ENCODE results near the gene PSMB1. TPM values are rescaled to one million over a fixed set of nuclear protein-coding genes. Genes with fewer than 3 reads are reported as not detected.

Gene PSMB1
- total RNA-seq, 4 donors from 2014 or later: 187 to 269 (median 218) TPM

DNA sequence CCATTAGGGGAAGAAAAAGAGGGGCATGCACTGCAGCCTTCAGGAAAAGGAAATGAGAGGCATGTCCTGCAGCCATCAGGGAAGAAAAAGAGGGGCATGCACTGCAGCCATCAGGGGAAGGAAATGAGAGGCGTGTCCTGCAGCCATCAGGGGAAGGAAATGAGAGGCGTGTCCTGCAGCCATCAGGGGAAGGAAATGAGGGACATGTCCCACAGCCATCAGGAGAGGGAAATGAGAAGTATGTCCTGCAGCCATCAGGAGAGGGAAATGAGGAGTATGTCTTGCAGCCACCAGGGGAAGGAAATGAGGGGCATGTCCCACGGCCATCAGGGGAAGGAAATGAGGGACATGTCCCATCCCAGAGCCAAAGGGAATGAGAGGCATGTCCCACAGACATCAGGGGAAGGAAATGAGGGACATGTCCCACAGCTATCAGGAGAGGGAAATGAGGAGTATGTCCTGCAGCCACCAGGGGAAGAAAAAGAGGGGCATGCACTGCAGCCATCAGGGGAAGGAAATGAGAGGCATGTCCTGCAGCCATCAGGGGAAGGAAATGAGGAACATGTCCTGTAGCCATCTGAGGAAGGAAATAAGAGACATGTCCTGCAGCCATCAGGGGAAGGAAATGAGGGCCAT is 52.0 kb downstream of the PSMB1 start:
- ATAC-seq (ENCODE audit: low FRiP score): no peak
- TF ChIP-seq, protein P1, sequence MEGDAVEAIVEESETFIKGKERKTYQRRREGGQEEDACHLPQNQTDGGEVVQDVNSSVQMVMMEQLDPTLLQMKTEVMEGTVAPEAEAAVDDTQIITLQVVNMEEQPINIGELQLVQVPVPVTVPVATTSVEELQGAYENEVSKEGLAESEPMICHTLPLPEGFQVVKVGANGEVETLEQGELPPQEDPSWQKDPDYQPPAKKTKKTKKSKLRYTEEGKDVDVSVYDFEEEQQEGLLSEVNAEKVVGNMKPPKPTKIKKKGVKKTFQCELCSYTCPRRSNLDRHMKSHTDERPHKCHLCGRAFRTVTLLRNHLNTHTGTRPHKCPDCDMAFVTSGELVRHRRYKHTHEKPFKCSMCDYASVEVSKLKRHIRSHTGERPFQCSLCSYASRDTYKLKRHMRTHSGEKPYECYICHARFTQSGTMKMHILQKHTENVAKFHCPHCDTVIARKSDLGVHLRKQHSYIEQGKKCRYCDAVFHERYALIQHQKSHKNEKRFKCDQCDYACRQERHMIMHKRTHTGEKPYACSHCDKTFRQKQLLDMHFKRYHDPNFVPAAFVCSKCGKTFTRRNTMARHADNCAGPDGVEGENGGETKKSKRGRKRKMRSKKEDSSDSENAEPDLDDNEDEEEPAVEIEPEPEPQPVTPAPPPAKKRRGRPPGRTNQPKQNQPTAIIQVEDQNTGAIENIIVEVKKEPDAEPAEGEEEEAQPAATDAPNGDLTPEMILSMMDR (IDR thresholded peaks at IDR 0.05): no peak
- DNase-seq (ENCODE audit: low spot score): no peak

DNA sequence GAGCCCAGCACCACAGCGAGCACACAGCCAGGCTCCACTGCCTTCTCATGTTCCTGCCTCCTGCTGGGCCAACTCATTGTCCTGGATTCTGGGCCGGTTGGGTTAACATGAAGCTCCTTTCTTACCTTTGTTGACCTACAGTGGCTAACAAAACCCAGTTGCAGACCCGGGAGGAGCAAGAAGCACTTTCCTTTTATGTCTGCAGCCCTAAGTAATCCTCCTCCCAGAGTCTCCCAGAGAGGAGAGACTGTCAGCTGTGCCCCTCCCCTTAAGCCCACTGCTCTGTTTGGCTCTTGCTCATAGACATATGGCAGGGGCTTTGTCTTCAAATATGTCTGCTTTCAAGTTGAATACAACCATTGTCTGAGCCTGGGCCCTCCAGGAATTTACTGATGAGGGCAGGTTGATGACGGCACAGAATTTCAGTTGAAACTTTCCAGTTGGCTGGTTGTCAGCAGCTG is 55.2 kb downstream of the PSMB1 start:
- ATAC-seq (ENCODE audit: low FRiP score): no peak
- TF ChIP-seq, protein P1 (IDR thresholded peaks at IDR 0.05): no peak
- DNase-seq (ENCODE audit: low spot score): no peak

DNA sequence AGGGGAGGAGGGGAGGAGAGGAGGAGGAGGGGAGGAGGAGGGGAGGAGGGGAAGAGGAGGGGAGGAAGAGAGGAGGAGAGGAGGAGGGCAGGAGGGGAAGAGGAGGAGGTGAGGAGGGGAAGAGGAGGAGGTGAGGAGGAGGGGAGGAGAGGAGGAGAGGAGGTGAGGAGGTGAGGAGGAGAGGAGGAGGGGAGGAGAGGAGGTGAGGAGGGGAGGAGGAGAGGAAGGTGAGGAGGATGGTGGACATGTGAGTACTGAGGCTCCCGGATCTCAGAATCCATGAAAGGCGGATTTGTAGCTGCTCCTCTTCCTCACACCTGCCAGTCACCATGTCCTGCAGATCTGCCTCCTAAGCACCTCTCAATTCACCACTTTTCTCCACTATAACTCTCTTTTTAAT is 59.8 kb downstream of the PSMB1 start:
- TF ChIP-seq, protein P1 (IDR thresholded peaks at IDR 0.05): no peak
- DNase-seq (ENCODE audit: low spot score) (no peak), ATAC-seq (ENCODE audit: low FRiP score) (no peak)

DNA sequence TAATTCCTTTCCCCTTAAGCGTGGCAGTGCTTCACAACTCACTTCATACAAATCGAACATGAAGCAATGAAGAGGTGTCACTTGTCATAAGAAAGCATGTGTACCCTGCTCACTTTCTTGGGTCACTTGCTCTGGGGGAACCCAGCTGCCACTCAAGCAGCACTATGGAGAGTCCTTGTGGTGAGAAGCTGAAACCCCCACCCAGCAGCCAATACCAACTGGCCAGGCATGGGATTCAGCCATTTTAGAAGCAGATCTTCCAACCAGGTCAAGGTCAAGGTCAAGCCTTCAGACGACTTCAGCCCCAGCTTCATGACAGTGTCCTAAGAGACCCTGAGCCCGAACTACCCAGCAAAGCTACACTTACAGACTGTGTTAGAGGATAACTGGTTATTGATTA is 62.8 kb downstream of the PSMB1 start:
- ATAC-seq (ENCODE audit: low FRiP score): no peak
- no peak for DNase-seq (ENCODE audit: low spot score)
- TF ChIP-seq, protein P1 (IDR thresholded peaks at IDR 0.05): no peak

DNA sequence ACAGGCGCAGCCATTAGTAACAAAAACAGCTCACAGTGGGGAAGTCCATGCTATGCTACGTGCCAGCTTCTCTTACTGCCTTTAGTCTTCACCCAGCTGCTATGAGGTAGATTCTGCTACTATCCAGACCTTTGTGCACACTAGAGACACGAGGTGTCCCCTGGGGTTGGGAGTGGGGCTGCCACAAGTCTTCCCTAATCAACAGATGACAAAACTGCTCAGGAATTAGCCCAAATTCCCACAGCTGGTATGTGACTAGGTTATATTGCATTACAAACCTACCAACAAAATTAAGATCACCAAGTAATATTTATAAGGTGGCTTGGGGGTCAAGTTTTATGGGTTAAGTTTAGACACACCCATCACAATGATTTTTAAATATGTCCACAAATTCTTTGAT is 63.3 kb downstream of the PSMB1 start:
- TF ChIP-seq, protein P1 (IDR thresholded peaks at IDR 0.05): no peak
- DNase-seq (ENCODE audit: low spot score): no peak
- ATAC-seq (ENCODE audit: low FRiP score): no peak

DNA sequence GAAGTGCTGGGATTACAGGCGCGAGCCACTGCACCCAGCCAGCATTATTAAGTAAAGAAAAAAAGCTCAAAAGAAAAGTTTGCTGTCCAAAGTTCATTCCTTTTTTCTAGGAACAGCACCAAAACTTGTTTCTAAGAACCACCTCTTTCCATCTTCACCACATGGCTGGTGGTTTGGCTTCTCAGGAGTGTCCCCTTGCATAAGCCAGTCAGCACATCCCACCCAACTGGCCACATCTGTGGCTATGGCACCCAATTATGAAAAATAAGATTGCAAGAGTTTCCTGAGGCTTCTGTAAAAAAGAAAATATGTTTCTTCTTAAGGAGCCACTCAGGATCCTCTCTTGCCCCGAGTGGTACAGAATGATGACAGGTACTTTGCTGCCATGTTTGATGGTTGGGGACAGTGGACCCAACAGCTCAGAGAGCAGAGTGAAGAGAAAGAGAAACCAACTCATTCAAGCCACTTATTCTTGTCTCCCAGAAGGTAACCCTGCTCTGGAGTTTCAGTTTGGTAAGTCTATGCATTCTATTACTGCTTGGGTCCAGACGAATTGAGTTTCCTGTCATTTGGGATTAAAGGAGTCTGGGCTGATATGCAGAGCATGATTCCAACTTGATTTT is 65.3 kb downstream of the PSMB1 start:
- TF ChIP-seq, protein P1 (IDR thresholded peaks at IDR 0.05): no peak
- no peak for ATAC-seq (ENCODE audit: low FRiP score)

DNA sequence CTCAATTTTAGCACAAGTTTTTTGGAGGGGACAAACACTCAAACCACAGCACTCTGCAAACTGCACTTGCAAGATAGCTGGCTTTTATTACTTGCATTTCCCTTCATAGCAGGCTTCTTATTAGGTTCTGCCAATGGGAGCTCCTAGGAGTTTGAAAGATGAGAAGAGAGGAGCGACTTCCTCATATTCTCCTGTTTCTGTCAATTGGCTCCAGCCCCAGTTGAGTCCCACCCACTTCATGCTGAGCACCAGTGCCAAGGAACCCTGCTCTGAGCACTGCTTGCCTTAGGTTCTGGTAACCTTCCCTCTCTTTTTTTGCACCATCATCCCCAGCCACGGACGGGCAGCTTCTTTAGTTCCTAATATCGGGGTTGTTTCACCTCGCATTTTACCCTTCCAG is 67.9 kb downstream of the PSMB1 start:
- TF ChIP-seq, protein P1 (IDR thresholded peaks at IDR 0.05): no peak
- DNase-seq (ENCODE audit: low spot score) (no peak), ATAC-seq (ENCODE audit: low FRiP score) (no peak)

More for the DNA sequence above, 65.3 kb downstream of the PSMB1 start:
- DNase-seq (ENCODE audit: low spot score): no peak

All from omental fat pad (tissue), 4 donors.